ENCODE results near the gene L3MBTL1.

- TF ChIP-seq CTCF (IDR thresholded peaks at IDR 0.05) (no peak), POLR2A (IDR thresholded peaks at IDR 0.05) (no peak)
These were observed 25.0 kb downstream of the L3MBTL1 start for GRCh38 chr20:43532416-43533055.
